ENCODE data around the gene POLR2F.

The POLR2F gene

DNA sequence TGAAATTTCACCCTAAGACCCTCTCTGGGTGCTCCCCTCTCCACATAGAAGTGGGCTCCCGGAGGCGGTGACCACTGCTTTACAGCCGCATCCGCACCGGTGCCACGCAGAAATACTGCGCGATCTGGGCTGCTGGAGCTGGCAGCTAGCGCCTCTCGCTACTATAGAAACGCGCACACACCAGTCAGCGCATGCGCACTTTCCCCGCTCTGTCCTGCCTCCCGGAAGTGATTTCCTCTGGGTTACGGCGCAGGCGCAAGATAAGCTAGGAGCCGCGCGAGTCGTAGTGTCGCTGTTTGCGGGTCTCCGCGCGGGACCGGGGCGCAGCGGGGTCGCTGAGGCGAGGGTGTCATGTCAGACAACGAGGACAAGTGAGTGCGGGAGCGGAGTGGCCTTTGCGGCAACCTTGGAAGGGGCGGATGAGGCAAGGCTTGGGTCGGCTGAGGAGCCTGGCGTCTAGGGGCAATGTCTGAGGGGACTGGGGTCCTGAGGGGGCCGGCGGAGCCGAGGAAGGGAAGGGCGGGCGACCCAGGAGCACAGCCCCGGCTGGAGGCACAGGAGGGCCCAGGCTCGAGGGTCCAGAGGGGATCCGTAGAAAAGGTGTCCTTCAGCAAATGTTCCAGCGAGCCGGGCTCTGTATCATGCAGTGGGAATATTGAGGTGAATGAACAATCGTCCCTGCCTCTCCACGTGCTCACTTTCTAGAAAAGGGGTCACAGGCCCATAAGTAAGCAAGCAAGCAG lies at the start of gene POLR2F, which contains the start of gene C22orf23:
TSS of gene POLR2F (plus strand) at position 263 of the 743 bp plus-strand sequence. CDS start at position 352, 89 bp downstream.
TSS of gene C22orf23 (minus strand) at position 165 of the 743 bp plus-strand sequence. CDS start 452 bp downstream, outside the sequence.
- peak; percentile 88 for DNase-seq (ENCODE audit: low read depth)

DNA sequence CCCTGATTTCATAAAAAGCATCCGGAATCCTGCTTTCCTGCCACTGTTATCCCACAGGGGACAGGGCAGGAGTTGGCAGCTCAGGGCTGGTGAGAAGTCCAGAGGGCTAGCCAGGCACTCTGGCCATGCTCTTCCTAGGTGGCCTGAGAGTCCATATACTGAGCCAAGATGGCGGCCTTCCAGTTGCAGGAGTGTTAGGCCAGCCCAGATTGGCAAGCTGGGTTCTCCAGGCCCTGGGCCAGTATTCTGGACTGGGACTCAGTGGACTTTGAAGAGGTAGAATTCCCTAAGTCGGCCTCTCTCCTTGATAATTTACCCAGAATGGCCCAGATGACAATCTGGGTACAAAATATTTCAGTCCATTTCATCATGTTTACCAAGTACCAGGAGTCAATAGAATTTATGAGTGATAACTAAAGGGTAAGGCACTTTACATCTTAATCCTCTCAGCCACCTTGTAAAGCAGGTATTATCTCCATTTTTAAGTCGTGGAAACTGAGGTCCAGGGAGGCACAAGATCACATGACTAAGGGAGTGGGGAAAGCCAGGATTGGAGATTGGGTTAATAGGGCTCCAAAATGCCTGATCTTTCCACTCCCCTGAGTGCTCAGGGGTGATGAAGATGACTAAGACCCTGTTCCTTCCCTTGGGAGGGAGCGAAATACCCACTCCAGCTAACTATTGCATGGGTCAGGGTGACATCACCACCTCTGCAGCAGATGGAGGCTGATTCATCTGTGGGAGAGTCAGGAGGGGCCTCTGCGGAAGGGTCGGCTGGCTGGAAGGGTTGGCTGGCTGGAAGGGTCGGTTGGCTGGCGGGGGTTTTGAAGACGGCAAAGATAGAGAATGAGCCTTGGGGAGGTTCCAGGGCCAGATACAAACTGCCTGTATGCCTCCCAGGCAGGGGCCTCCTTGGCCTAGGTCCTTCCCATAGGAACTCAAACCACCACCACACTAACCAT lies 48.6 kb upstream of the POLR2F start:
- no peak for DNase-seq (ENCODE audit: low read depth)

DNA sequence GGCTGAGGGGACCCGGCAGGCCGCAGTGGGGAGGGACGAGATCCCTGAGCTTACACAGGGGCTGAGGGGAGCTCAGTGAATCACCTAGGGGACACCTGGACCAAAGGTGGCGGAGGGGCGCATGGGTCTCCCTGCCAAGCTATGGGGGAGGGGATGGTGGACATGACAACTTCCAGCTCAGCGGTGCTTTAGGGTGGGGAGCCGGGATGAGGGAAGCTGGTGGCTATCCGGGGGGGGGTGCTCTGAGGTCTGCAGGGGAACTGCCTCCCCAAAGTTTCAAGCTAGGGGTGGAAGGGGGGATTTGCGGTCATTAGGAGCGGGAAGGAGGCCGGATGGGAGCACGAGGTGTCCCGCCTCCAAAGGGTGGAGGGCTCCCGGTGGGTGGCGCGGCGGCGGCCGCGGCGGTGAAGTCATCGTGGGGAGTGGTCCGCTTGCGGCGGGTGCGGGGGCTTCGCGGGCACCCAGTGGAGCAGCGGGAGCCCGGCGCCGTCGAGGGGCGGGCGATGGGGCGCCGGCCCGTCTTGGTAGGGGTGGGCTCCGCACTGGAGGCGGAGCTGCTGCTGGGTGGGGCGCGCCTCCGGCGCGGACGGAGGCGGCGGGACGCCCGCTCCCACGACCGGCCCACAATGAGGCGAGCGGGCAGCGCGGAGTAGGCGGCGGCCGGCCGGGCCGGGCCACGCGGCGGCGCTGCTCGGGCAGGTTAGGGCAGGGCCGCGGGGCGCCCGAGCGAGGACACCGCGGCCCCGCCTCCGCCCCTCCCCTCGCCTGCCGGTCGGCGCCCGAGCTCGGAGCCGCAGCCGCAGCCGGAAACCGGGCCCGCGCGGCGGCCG lies 47.8 kb upstream of the POLR2F start, which contains the start of gene MICALL1:
TSS of gene MICALL1 (plus strand) at position 764 of the 830 bp plus-strand sequence. CDS start 126 bp downstream, outside the sequence.
- DNase-seq (ENCODE audit: low read depth): peak; percentile 25

DNA sequence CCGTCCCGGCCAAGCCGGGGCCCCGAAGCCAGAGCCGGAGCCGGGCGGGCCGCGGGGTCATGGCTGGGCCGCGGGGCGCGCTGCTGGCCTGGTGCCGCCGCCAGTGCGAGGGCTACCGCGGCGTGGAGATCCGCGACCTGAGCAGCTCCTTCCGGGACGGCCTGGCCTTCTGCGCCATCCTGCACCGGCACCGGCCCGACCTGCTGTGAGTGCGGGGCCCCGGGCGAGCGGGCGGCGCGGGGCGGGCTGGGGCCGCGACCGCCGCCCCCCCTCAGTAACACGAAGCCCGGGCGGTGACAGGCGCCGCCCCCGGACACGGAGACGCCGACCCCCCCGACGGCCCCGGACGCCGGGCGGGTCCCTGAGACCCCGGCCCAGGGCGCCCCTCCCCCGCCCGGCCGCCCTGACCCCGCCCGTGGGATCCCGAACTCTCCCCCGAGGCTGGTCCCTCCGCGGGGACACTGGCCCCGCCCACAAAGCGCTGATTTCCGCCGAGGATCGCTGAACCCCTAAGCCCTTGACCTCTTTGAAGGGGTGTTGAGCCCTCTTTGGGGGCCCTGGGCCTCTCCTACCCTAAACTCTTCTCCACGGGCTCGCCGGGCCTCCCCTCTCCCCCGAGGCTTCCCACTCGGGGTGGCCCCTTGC lies 47.0 kb upstream of the POLR2F start:
- DNase-seq (ENCODE audit: low read depth): no peak

DNA sequence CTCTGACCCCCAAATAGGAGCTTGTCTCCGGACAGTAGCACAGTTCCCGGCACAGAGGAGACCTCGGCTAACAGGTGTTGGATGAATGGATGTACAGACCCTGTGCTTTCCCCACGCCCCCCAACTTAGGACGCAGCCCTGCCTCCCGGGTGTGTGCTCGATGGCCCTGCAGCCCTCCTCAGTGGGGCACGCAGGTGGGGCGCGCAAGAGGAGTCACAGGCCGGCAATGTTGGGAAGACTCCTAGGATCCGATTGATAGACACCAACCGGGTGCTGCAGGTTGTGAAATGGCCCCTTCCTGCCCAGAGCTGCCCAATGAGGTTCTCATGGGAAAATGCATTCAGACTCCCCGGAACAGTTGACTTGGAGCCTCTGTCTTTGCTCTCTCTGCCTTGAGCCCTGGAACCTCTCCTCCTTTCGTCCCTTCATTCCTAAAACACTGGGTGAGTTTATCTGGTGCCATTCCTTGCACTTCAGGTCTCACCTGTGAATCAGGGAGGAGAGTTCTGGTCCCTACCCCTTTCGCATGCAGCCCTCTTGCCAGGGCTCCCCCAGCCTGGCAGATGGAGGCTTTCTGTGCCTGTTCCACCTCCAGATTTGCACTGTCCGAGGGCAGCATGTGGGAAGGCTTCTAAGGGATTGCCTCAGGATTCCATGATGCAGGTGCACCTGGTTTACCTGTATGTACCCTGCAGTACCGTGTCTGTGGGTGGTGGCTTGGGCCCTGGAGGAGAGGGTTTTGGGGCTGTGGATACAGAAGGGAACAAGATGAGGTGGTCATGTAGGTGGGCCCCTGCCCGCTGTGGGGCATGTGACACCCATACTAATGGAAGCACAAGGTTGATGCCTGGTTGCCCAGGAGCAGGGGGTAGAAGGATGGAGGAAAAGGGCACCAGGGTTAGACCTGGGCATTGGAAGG lies 46.2 kb upstream of the POLR2F start:
- DNase-seq (ENCODE audit: low read depth): no peak

DNA sequence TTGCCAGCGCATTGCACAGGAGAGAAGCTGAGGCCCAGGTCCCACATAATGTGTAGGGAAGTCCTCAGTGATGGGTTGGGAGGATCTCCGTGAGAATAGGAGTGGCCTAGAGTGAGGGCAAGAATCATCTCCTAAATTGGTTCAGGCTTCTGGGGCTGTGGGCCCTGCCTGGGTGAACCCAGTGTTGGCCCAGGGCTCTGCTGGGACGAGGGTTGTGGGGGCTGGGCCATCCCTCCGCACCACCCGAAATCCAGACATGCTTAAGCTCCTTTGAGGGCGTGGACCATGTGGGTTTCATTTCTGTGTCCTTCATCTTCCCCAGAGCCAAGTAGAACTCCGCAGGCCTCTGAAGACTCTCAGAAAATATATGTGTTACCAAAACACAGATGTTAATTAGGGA lies 43.7 kb upstream of the POLR2F start:
- no peak for DNase-seq (ENCODE audit: low read depth)

DNA sequence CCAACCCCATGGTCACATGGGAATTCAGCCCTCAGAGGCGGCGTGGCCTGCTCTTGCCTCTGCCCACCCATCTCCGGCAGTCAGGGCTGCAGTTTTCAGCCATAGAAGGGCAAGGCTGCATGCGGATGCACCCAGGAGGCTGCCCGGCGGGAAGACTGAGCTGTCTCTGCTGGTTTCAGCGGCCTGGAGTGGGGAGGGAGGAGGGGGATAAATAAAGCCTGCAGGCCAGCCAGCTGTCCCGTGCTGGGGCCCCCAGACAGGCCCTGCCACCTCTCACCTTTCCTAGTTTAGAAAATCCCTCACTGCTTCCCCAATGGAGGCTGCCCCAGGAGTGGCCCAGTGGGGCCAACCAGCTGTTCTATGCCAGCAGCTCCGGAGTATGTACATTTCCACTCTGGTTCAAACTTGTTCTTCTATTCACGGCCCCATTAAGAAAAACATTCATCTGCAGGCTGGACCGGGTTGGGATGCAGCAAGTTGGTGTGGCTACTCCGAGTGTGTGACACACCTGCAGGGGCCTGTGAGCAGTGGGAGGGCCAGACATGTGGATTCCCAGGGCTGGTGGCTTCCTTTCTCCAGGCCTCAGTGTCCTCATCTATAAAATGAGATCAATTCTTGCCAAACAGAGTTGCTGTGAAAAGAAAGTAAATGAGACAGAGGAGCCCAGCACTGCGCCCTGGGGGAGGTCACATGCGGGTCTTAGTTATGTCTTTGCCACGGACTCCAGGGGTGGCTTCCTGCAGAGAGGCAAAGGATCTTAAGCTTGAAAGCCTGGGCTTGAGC lies 42.4 kb upstream of the POLR2F start:
- no peak for DNase-seq (ENCODE audit: low read depth)

DNA sequence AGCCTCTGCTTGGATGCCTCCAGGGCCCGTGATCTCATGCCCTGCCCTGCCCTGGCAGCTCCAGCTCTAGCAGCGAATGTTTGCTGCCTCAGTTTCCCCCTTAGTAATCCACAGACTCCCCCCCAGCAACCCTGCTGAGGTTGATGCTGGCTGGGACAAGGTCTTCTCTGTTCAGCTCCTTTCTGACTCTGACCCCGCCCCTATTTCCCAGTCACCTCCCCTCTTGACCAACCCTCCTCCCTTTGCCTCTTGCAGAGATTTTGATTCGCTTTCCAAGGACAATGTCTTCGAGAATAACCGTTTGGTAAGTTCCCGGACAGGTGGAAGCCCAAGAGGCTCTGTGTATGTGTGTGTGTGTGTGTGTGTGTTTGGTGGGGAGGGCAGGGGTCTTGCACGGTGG lies 41.8 kb upstream of the POLR2F start:
- DNase-seq (ENCODE audit: low read depth): no peak

DNA sequence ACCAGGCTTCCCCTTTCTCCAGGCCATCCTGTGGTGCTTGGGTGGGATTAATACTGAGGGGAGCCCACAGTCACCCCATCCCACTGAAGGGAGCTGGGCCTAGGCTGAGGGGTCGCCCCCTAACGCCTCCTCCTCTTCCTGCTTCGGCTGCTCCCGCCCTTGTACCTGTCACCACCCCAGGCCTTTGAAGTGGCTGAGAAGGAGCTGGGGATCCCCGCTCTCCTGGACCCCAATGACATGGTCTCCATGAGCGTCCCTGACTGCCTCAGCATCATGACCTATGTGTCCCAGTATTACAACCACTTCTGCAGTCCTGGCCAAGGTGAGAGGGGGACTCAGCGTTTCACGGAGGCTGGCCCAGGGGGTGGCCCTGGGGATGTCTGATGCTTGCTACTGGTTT lies 41.3 kb upstream of the POLR2F start:
- no peak for DNase-seq (ENCODE audit: low read depth)

DNA sequence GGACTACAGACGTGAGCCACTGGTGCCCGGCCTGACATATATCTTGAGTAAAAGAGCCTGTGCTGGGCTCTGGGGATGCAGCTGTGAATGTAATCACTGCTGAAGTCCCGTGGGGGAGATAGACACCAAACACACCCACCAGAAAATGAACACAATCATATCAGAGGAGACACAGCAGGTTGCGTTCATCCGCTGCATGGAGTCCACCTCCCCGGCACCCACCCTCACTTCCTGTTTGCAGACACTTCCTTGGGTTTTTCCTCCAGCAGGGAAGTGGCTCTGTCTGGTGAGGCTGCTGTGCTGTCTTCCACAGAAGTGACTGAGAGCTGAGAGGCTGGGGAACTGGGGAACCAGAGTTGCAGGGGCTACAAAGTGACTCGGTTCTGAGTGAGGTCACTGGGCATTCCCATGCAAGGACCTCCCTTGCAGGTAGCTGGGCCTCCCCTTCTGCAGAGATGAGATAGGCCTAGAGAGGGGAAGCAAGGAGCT lies 40.2 kb upstream of the POLR2F start:
- no peak for DNase-seq (ENCODE audit: low read depth)

DNA sequence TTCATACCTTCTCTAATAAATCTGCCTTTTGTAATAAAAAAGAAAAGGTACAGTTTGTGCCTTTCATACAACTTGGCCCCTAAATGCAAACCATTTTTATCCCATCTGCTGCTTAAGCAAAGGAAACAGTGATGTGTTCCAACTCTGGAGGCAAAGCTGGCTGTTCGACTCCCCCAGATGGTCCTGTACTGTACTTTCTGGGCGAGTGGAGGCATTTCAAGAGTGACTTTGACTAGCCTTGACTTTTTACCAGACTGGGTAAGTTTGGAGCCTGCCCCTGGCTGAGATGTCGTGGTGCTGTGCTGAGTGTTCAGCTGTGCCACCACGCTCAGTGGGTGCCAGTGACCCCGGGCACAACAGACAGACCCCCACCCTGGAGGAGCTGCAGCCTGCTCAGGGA lies 37.2 kb upstream of the POLR2F start:
- no peak for DNase-seq (ENCODE audit: low read depth)

DNA sequence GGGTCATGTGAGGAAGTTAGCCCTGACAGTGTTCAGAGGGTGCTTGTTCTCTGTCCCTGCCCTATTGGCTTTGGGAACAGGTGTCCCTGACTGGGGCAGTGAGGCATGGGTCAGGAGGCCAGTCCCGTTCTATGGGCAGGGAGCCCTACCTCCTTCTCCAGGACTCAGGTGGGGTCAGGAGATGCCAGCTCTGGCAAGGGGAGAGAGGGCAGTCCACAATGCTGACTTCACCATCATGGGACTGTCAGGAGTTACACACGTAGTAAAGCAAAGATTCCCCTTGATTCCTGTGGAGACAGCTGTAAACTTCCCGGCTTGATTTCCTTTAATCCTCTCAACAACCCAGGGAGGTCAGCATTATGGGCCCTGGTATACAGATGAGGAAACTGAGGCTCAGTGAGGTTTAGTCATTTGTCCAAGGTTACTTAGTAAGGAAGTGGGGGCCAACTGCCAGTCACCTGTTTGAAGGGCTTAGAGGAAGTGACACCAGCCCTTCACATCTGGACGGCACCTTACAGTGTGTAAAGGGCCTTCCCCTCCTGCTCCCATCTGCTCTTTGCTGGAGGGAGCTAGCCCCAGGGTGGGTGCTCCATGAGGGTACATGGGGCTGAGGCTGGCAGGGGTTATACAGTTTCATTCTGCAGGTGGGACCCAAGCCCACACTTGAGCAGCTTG lies 35.5 kb upstream of the POLR2F start:
- DNase-seq (ENCODE audit: low read depth): no peak

DNA sequence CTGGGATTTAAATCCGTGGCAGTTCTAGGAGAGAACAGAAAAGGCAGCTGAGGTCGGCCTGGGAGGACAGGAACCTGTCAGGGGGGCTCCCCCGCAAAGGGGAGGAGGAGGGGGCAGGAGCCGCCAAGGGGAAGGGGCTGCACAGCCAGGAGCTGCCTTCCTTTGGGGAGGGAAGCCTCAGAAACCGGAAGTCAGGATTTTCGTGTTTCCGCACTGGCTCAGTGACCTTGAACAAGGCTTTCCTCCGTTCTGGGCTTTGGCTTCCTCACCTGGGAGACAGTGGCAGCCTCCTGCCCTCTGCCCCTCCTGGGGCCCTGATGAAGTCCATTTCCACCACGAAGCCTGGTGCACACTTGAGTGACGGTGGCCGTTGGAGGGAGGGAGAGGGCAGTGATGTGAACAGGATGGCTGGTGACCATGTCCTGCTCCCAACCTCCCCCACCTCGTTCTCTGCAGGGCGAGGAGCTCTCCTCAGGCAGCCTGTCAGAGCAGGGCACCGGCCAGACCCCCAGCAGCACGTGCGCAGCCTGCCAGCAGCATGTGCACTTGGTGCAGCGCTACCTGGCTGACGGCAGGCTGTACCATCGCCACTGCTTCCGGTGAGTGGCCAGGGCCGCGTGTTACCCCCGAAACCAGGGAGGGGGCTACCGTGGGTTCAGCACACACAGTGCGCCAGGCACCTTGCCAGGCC lies 34.8 kb upstream of the POLR2F start:
- no peak for DNase-seq (ENCODE audit: low read depth)

DNA sequence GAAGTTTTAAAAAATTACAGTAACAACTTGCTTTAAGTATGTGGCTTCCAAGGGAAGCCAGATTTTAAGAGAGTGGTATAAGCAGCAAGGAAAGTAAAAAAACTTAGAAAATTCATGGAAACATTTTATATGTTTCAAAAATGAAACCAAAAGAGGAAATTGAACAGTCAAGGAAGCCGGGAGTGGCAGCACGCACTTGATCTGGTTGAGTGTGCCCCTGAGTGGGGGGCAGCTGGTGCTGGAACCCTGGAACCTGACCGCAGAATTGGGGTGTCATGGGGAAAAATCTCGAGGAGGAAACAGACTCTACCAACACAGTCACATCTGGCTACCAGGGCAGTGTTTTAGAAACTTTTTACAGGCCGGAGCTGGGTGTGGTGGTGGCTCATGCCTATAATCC lies 33.4 kb upstream of the POLR2F start:
- DNase-seq (ENCODE audit: low read depth): no peak

DNA sequence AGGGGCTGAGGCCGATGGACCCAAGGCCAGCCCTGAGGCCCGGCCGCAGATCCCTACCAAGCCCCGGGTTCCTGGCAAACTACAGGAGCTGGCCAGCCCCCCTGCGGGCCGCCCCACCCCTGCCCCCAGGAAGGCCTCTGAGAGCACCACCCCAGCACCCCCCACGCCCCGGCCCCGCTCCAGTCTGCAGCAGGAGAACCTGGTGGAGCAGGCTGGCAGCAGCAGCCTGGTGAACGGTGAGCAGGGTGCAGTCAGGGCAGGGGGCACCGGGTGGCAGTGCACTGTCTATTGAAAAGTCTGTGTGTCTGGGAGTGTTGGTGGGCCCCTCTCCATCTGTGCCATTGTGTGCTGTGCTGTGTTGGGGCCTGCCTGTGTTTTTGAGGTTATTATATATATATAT lies 31.3 kb upstream of the POLR2F start:
- no peak for DNase-seq (ENCODE audit: low read depth)

DNA sequence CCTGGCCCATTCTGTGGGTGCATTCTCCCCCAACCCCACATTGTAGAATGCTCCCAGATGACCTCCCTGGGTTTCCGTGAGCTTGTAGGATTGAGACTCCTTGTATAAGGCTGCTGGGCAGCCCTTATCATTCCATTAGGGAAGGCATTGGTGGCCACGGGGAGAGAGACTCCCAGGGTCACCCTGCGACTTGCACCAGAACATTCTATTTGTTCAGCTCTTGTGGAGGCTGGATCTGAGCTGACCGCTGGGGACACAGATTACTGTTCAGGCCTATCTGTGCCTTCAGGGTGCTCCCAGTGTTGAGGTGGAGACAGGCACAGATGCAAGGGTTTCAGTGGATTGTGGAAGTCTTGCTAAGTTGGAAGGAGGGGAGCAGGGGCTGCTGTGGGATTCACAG lies 29.6 kb upstream of the POLR2F start:
- DNase-seq (ENCODE audit: low read depth): no peak

DNA sequence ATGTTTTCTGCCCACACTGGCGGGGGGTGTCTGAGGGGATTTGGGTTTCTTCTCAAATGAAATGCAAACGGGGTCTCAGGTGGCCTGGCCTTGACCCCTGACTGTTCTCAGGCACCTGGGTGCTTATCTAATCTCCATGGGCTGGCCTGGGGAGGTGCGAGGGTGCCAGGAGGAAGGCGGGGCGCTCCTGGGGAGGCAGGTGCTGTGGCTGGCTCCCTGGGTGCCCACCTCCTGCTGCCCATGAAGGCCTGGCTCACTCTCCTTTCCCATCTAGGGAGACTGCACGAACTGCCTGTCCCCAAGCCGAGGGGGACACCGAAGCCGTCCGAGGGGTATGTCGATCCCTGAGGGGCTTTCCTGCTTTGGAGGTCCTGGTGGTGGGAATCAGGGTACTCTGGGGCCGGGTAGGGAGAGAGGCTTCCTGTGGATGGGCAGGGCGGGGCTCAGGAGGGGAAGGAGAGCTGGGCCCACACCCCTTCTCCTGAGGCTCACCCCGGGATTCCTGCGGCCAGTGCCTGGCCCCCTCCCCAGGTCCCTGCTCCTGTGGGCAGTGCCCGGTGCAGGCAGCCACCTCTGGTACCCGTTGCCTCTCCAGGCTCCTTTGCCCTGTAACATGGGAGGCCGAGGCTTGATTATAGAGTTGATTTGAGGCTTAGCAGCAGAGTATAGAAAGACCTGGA lies 29.0 kb upstream of the POLR2F start:
- DNase-seq (ENCODE audit: low read depth): no peak

DNA sequence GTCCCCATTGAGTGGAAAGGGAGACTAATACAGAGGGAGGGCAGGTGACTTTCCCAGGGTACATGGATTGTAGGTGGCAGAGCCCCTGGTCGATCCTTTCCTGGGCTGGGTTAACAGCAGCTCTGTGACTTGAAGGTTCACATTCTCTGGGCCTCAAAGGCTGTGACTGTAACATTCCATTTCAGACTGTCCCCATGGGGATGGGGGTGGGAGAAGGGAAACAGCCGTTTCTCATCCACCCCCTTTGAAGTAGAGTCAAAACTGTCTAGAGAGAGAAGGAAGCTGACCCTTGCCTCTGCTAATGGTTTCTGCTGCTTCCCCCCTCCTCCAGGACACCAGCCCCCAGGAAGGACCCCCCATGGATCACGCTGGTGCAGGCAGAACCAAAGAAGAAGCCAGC lies 28.2 kb upstream of the POLR2F start:
- no peak for DNase-seq (ENCODE audit: low read depth)

All from stimulated activated CD8-positive, alpha-beta memory T cell treated with anti-CD3 and anti-CD28 coated beads, Interleukin-15, amount 100 ng/mL, for 24 hours (primary cell).